Keratinocyte (primary cell): Measurements from ENCODE around the gene PAFAH1B2.

Experiments used
- CTCF ChIP-seq, 3 experiments: IDR thresholded peaks in 1 of 3; conservative IDR thresholded peaks in 1 of 3; optimal IDR thresholded peaks in 1 of 3; 2 replicates in 2 of 3; 3 replicates in 1 of 3; pipeline versions ENCODE3 to v1.5.1; 2011; ENCODE audit warnings: low read length in 3 of 3, mild to moderate bottlenecking in 3 of 3, moderate library complexity in 2 of 3, control low read depth in 1 of 3, inconsistent platforms in 1 of 3; ENCODE audit not compliant: insufficient read depth in 2 of 3; ENCODE audit errors: extremely low read depth in 1 of 3
- EZH2 ChIP-seq: IDR thresholded peaks from one replicate; pipeline ENCODE4 v1.6.1; 2012; ENCODE audit warnings: inconsistent platforms, mild to moderate bottlenecking, low read length, moderate library complexity

- TF ChIP-seq CTCF (optimal IDR thresholded peaks at IDR 0.05 in 1 of 3, IDR thresholded peaks at IDR 0.05 in 1 of 3, conservative IDR thresholded peaks at IDR 0.05 in 1 of 3; ENCODE audit: extremely low read depth in 1 of 3, insufficient read depth in 2 of 3, low read length in 3 of 3) (no peak), EZH2 (no peak)
Measured at GRCh38 chr11:117181586-117182550, 37.8 kb downstream of the PAFAH1B2 start.
